ENCODE results near the gene RGMA. TPM values are rescaled to one million over a fixed set of nuclear protein-coding genes. Genes with fewer than 3 reads are reported as not detected.

Gene RGMA
- total RNA-seq, 2 experiments from 2014 or later, result not detected

DNA sequence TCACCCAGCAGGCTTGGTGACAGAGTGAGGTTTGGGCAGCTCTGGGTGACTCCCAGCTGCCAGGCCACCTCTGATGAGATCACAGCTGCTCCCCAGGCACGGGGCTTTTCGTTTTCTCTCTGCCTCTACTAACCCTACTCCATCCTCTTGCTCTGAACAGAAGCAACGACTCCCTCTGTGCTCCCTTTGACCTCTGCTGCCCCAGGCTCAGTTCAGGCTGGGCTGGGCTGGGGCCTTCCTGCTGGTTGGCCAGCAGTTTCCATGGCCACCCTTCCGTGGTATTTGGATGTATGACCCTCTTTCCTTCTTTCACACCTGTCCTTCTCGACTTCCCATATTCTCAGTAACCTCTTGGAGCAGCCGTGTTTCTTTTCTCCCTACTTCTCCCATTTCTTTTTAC is 8.6 kb downstream of the RGMA start:
- no peaks in the 10 kb centered on the region for H3K4me1 Mint-ChIP-seq (ENCODE audit: low read depth)
- no peaks in the 10 kb centered on the region for H3K36me3 Mint-ChIP-seq (ENCODE audit: low read depth)
- TF ChIP-seq, protein P1, sequence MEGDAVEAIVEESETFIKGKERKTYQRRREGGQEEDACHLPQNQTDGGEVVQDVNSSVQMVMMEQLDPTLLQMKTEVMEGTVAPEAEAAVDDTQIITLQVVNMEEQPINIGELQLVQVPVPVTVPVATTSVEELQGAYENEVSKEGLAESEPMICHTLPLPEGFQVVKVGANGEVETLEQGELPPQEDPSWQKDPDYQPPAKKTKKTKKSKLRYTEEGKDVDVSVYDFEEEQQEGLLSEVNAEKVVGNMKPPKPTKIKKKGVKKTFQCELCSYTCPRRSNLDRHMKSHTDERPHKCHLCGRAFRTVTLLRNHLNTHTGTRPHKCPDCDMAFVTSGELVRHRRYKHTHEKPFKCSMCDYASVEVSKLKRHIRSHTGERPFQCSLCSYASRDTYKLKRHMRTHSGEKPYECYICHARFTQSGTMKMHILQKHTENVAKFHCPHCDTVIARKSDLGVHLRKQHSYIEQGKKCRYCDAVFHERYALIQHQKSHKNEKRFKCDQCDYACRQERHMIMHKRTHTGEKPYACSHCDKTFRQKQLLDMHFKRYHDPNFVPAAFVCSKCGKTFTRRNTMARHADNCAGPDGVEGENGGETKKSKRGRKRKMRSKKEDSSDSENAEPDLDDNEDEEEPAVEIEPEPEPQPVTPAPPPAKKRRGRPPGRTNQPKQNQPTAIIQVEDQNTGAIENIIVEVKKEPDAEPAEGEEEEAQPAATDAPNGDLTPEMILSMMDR (IDR thresholded peaks at IDR 0.05), result no peak
- no peak overlapping the region for H3K27ac Mint-ChIP-seq
- intact Hi-C loops (cut with micrococcal nuclease), result no loop called here
- H3K27me3 Mint-ChIP-seq, result peaks cover 34% of the 10 kb centered on the region
- POLR2A ChIA-PET, result no interaction called here
- no peak overlapping the region for H3K4me3 Mint-ChIP-seq
- no peaks in the 10 kb centered on the region for H3K9me3 Mint-ChIP-seq
- no peak for DNase-seq
- CTCF ChIA-PET, result no interaction called here
- ATAC-seq, result no peak

DNA sequence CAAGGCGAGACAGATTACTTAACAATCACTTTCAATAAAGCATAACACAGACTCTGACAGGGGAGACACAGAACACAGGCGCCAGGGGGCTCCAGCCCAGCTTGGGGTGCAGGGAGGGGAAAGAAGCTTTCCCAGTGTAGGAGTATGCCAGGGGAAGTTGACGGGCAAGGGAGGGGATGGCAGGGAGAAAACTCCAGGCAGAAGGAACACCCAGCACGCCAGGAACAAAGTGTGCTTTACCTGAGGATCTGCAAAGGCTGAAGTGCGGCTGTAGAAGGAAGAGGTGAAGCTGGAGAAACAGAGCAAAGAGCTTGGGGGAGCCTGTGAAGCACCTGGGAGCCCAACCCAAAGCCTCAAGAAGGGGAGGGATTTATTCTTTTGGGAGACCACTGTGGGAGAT is 12.1 kb downstream of the RGMA start:
- Mint-ChIP-seq H3K27ac (no peak overlapping the region), H3K9me3 (no peaks in the 10 kb centered on the region), H3K4me1 (ENCODE audit: low read depth) (peaks cover 16% of the 10 kb centered on the region), H3K27me3 (peaks cover 48% of the 10 kb centered on the region), H3K36me3 (ENCODE audit: low read depth) (no peaks in the 10 kb centered on the region), H3K4me3 (no peak overlapping the region)
- DNase-seq, result no peak
- no peak for ATAC-seq
- intact Hi-C loops (cut with micrococcal nuclease), result no loop called here
- ChIA-PET CTCF (interaction anchor here (1.4 to 3.1 kb wide), 3 partner anchors 11 to 1043 kb away, joined by 4 to 21 read pairs (median 6); no protein-coding TSS in a partner anchor), POLR2A (no interaction called here)
- TF ChIP-seq, protein P1 (IDR thresholded peaks at IDR 0.05), result no peak

DNA sequence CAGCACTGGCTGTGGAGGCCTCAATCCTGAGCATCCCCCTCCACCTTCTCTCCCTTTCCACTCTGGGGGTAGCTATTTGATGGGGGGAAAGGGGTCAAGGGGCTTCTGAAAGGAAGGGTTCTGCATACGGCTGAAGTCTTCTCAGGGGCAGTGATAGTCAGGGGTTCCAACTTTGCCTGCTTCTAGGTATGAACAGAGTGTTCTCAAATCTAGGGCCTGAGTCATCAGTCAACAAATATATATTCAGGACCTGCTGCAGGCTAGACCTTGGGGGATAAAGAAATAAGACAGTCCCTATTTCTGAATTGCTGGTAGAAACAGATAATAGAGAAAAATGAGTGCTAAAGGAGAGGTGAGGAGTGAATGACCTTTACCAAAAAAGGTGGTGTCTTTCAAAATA is 12.8 kb downstream of the RGMA start:
- no peaks in the 10 kb centered on the region for H3K9me3 Mint-ChIP-seq
- POLR2A ChIA-PET, result interaction anchor here (0.9 kb wide), 1 partner anchor 11 kb away, joined by 3 read pairs; no protein-coding TSS in a partner anchor
- DNase-seq (no peak), ATAC-seq (no peak)
- intact Hi-C loops (cut with micrococcal nuclease), result no loop called here
- H3K27me3 Mint-ChIP-seq, result peaks cover 53% of the 10 kb centered on the region
- no peak overlapping the region for H3K4me3 Mint-ChIP-seq
- CTCF ChIA-PET, result interaction anchor here (1.4 to 3.1 kb wide), 3 partner anchors 11 to 1044 kb away, joined by 4 to 21 read pairs (median 6); no protein-coding TSS in a partner anchor
- H3K36me3 Mint-ChIP-seq (ENCODE audit: low read depth), result no peaks in the 10 kb centered on the region
- H3K27ac Mint-ChIP-seq, result no peak overlapping the region
- TF ChIP-seq, protein P1 (IDR thresholded peaks at IDR 0.05), result no peak
- H3K4me1 Mint-ChIP-seq (ENCODE audit: low read depth), result peaks cover 17% of the 10 kb centered on the region

DNA sequence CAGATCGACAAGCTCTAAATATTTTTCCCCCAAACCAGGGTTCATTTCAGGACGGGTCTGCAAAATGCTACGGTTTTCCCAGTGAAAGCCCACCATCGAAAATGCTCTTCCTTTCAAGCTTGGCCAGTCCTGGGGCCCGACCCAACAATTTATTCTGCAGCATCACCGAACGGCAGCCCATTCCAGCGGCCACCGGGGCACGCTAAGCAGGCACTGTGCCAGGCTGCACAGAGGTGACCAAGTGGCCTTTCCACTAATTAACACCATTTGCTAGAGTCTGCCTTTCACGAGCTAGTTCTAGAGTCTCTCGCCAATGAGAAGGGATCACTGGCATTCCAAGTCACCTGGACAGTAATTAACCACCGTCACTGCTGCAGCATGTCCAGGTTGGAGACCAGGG is 14.4 kb downstream of the RGMA start:
- H3K4me3 Mint-ChIP-seq, result no peak overlapping the region
- H3K27me3 Mint-ChIP-seq, result peaks cover 53% of the 10 kb centered on the region
- no peak overlapping the region for H3K27ac Mint-ChIP-seq
- no peaks in the 10 kb centered on the region for H3K36me3 Mint-ChIP-seq (ENCODE audit: low read depth)
- DNase-seq (no peak), ATAC-seq (no peak)
- POLR2A ChIA-PET, result no interaction called here
- no peaks in the 10 kb centered on the region for H3K9me3 Mint-ChIP-seq
- intact Hi-C loops (cut with micrococcal nuclease), result no loop called here
- CTCF ChIA-PET, result interaction anchor here (6.6 kb wide), 1 partner anchor 13 kb away, joined by 26 read pairs; no protein-coding TSS in a partner anchor
- TF ChIP-seq, protein P1 (IDR thresholded peaks at IDR 0.05), result no peak
- H3K4me1 Mint-ChIP-seq (ENCODE audit: low read depth), result peaks cover 17% of the 10 kb centered on the region

DNA sequence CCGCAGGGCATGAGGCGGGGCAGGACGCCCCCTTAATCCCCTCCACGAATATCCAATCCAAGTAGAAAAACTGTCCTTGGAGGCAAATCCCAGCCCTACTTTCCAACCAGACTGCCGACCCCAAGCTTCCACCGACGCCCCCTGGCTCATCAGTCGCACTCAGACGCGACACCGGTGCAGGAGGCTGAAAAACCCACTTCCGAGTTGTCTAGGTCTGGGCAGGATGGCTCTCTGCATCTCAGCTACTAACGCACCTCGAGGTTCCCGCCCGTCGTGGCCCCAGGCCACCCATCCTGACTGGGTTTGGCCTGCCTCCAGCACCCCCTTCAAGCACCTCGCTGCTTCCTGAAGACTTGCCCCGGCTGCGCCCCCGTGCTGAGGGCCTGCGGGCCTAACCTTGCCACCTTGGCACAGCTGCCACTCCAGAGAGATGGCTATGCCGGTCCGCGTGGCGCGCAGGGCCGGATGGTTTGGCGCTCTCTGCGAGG is 15.5 kb downstream of the RGMA start:
- Mint-ChIP-seq H3K4me3 (peak overlapping the region; percentile 62), H3K27me3 (peaks cover 53% of the 10 kb centered on the region), H3K27ac (no peak overlapping the region), H3K4me1 (ENCODE audit: low read depth) (peaks cover 17% of the 10 kb centered on the region), H3K9me3 (no peaks in the 10 kb centered on the region), H3K36me3 (ENCODE audit: low read depth) (no peaks in the 10 kb centered on the region)
- intact Hi-C loops (cut with micrococcal nuclease), result no loop called here
- ChIA-PET CTCF (interaction anchor here (6.6 kb wide), 1 partner anchor 14 kb away, joined by 26 read pairs; no protein-coding TSS in a partner anchor), POLR2A (no interaction called here)
- ATAC-seq, result peak; percentile 47
- TF ChIP-seq, protein P1 (IDR thresholded peaks at IDR 0.05), result no peak
- peak; percentile 14 for DNase-seq

Measured in activated CD8-positive, alpha-beta T cell treated with anti-CD3 and anti-CD28 coated beads for 36 hours (primary cell).